ENCODE data around the gene ZNF805. TPM values are rescaled to one million over a fixed set of nuclear protein-coding genes. Genes with fewer than 3 reads are reported as not detected.
A peak's percentile ranks its signal among the peaks of the same experiment; 100 is the strongest.

The ZNF805 gene
- total and polyA plus RNA-seq, 12 donors, result 0.77 to 14.7 (median 10.8) TPM

- peaks cover 0 to 66% (median 0%) of the 10 kb centered on the region in 11 donors for H3K9me3 ChIP-seq
- WGBS, 2 donors, result 94 to 95% methylated on average over 11 of the region's 11 CpGs
- no peak for ATAC-seq
Measured at GRCh38 chr19:57290970-57291369, 50.5 kb downstream of the ZNF805 start.

GRCh38 chr19:57292547-57292946 lies 52.1 kb downstream of the ZNF805 start:
- 87 to 88% methylated on average over 1 of the region's 1 CpG for WGBS, 2 donors
- H3K4me3 ChIP-seq, result no peak overlapping the region
- H3K27ac ChIP-seq, result no peak overlapping the region
- DNase-seq (no peak), ATAC-seq (no peak)
- peaks cover 13 to 100% (median 78%) of the 10 kb centered on the region in 9 donors for H3K36me3 ChIP-seq
- intact Hi-C loops (cut with DNase I), result no loop called here
- TF ChIP-seq CTCF (IDR thresholded peaks at IDR 0.05), result no peak
- H3K27me3 ChIP-seq, result no peaks in the 10 kb centered on the region
- peaks cover 0 to 66% (median 0%) of the 10 kb centered on the region in 11 donors for H3K9me3 ChIP-seq
- peaks cover 0 to 3% (median 0%) of the 10 kb centered on the region in 9 donors for H3K4me1 ChIP-seq

More at GRCh38 chr19:57290970-57291369, 50.5 kb downstream of the ZNF805 start:
- no peak overlapping the region for H3K4me3 ChIP-seq
- DNase-seq, result no peak
- no peak for TF ChIP-seq CTCF (IDR thresholded peaks at IDR 0.05)
- no peak overlapping the region for H3K27ac ChIP-seq
- intact Hi-C loops (cut with DNase I), result no loop called here
- no peaks in the 10 kb centered on the region for H3K27me3 ChIP-seq
- H3K36me3 ChIP-seq, result peaks cover 13 to 100% (median 81%) of the 10 kb centered on the region in 9 donors
- H3K4me1 ChIP-seq, result peaks cover 0 to 1% (median 0%) of the 10 kb centered on the region in 9 donors

DNA sequence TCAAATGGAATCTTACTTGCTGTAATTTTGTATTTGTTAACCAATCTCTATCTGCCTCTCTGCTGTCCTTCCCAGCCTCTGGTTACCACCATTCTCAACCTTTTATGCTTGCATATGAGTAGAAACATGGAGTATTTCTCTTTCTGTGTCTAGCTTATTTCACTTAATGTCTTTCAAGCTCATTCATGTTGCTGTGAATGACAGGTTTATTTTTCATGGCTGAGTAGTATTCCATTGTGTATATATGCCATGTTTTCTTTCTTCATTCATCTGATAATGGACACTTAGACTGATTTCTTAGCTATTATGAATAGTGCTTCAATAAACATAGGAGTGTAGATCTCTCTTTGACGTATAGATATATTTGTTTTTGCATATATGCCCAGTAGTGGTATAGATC lies 53.3 kb downstream of the ZNF805 start:
- no peak for ATAC-seq
- Histone ChIP-seq H3K27me3 (no peaks in the 10 kb centered on the region), H3K27ac (no peak overlapping the region), H3K36me3 (peaks cover 12 to 100% (median 66%) of the 10 kb centered on the region in 9 donors), H3K4me3 (no peak overlapping the region), H3K9me3 (peaks cover 0 to 66% (median 0%) of the 10 kb centered on the region in 11 donors), H3K4me1 (peaks cover 0 to 6% (median 0%) of the 10 kb centered on the region in 9 donors)
- TF ChIP-seq CTCF (IDR thresholded peaks at IDR 0.05), result no peak
- no peak for DNase-seq
- WGBS, 2 donors, result 95 to 100% methylated on average over 1 of the region's 1 CpG
- intact Hi-C loops (cut with DNase I), result no loop called here

DNA sequence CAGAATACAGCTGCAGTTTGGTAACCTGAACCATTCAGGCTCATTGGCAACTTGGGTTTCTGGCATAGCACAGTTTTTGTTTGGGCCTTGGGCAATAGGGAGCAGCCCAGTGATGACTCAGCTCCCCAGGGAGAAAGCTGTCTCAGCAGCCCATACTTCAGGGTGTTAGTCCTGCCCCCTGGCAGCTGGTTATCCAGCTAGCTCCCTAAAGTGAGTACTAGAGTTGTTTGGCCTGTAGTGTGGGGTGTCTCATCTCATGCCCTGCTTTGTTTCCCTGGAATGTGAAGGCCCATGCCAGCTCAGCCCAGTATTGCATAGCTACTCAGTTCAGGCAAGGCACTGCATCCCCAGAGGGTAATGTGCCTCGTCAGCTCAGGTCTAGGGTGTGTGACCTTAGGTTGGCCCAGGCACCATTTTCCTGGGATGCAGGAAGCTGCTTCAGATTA lies 61.6 kb downstream of the ZNF805 start:
- H3K4me3 ChIP-seq, result no peak overlapping the region
- TF ChIP-seq CTCF (IDR thresholded peaks at IDR 0.05), result no peak
- 83 to 85% methylated on average over 1 of the region's 1 CpG for WGBS, 2 donors
- peaks cover 0 to 79% (median 12%) of the 10 kb centered on the region in 9 donors for H3K36me3 ChIP-seq
- peaks cover 0 to 28% (median 13%) of the 10 kb centered on the region in 9 donors for H3K4me1 ChIP-seq
- intact Hi-C loops (cut with DNase I), result no loop called here
- ATAC-seq, result peak; percentile 23 to 89 (median 61)
- H3K27ac ChIP-seq, result peak overlapping the region in 3 of 10 donors; percentile 1 to 21 (median 9)
- no peak for DNase-seq
- H3K9me3 ChIP-seq, result no peaks in the 10 kb centered on the region
- no peaks in the 10 kb centered on the region for H3K27me3 ChIP-seq

All from heart right ventricle (tissue), 16 donors.